Colonic mucosa (tissue), 4 donors: ENCODE results near the gene ZSCAN16. TPM values are rescaled to one million over a fixed set of nuclear protein-coding genes. Genes with fewer than 3 reads are reported as not detected.

Experiments
- DNase-seq: peaks from one replicate; pipeline ENCODE4 v3.0.0-alpha.2; 2020
- H3K27ac ChIP-seq: fragments of 200-600 bp; one replicate; pipeline ENCODE4 v1.8.0; 2021
- H3K27me3 ChIP-seq: fragments of 200-600 bp; one replicate; pipeline ENCODE4 v1.8.0; 2021
- H3K36me3 ChIP-seq: fragments of 200-600 bp; one replicate; pipeline ENCODE4 v1.8.0; 2021
- H3K4me1 ChIP-seq: fragments of 200-600 bp; one replicate; pipeline ENCODE4 v1.8.0; 2021; ENCODE audit warnings: mild to moderate bottlenecking
- H3K4me3 ChIP-seq: fragments of 200-600 bp; one replicate; pipeline ENCODE4 v1.8.0; 2021
- H3K9ac ChIP-seq, 2 donors: one replicate each; pipeline ENCODE4 v1.7.0; 2013; ENCODE audit warnings: control low read depth in 2 of 2, low read depth in 2 of 2, low read length in 2 of 2
- H3K9me3 ChIP-seq: fragments of 200-600 bp; one replicate; pipeline ENCODE4 v1.8.0; 2021
- CTCF ChIP-seq: fragments of 200-600 bp; IDR thresholded peaks from one replicate; pipeline ENCODE4 v1.8.0; 2022; ENCODE audit warnings: antibody characterized with exemption, mild to moderate bottlenecking
- intact Hi-C: fragments of 100-400 bp; cut with DNase I; formaldehyde crosslinking; loops from one replicate; pipeline ENCODE4 v1.14.1; 2022
- total RNA-seq, 2 donors: library from RNA; stranded (reverse); fragmentation: NEBNext Ultra II Directional in 1 of 2; extraction: Animal tissue kit (Norgen Biotek cat#: 25700) in 1 of 2; gene quantifications; one replicate each; pipeline ENCODE4 v1.2.1, GENCODE V29; 2021
- donor health status: healthy.
- donor health status: DM: no; HTN: no; CAD: no.
- donor health status: DM: no; HTN: no; CAD: no.

ZSCAN16 gene
- total RNA-seq, 2 donors from 2014 or later: 8.3 to 8.7 TPM

- Histone ChIP-seq H3K9ac (peak overlapping the region in 1 of 2 donors; percentile 28), H3K27ac (no peak overlapping the region), H3K36me3 (no peaks in the 10 kb centered on the region), H3K9me3 (no peaks in the 10 kb centered on the region), H3K27me3 (no peaks in the 10 kb centered on the region), H3K4me3 (peak overlapping the region; percentile 43), H3K4me1 (no peaks in the 10 kb centered on the region)
- TF ChIP-seq CTCF: no peak
- DNase-seq: peak; percentile 83
- intact Hi-C loops: no loop called here
These were observed 37.1 kb downstream of the ZSCAN16 start for GRCh38 chr6:28161410-28162079.

GRCh38 chr6:28165563-28165962, 41.2 kb downstream of the ZSCAN16 start:
- no peak for DNase-seq
- Histone ChIP-seq H3K4me3 (no peak overlapping the region), H3K9ac (no peak overlapping the region), H3K27me3 (no peaks in the 10 kb centered on the region), H3K4me1 (no peaks in the 10 kb centered on the region), H3K27ac (no peak overlapping the region), H3K9me3 (no peaks in the 10 kb centered on the region), H3K36me3 (no peaks in the 10 kb centered on the region)
- intact Hi-C loops: no loop called here
- no peak for TF ChIP-seq CTCF

- TF ChIP-seq CTCF: no peak
- Histone ChIP-seq H3K36me3 (no peaks in the 10 kb centered on the region), H3K27me3 (no peaks in the 10 kb centered on the region), H3K27ac (no peak overlapping the region), H3K4me3 (no peak overlapping the region), H3K9ac (no peak overlapping the region), H3K9me3 (no peaks in the 10 kb centered on the region), H3K4me1 (no peaks in the 10 kb centered on the region)
- no peak for DNase-seq
- intact Hi-C loops: no loop called here
These were observed 42.7 kb downstream of the ZSCAN16 start for GRCh38 chr6:28167068-28167467.

GRCh38 chr6:28167926-28168325, 43.5 kb downstream of the ZSCAN16 start:
- Histone ChIP-seq H3K27me3 (no peaks in the 10 kb centered on the region), H3K27ac (no peak overlapping the region), H3K4me1 (no peaks in the 10 kb centered on the region), H3K9me3 (no peaks in the 10 kb centered on the region), H3K9ac (no peak overlapping the region), H3K4me3 (no peak overlapping the region), H3K36me3 (no peaks in the 10 kb centered on the region)
- TF ChIP-seq CTCF: no peak
- no peak for DNase-seq
- intact Hi-C loops: no loop called here

- Histone ChIP-seq H3K9ac (no peak overlapping the region), H3K4me3 (no peak overlapping the region), H3K27ac (no peak overlapping the region), H3K4me1 (no peaks in the 10 kb centered on the region), H3K27me3 (no peaks in the 10 kb centered on the region), H3K36me3 (no peaks in the 10 kb centered on the region), H3K9me3 (no peaks in the 10 kb centered on the region)
- no peak for DNase-seq
- intact Hi-C loops: no loop called here
- no peak for TF ChIP-seq CTCF
These were observed 46.9 kb downstream of the ZSCAN16 start for GRCh38 chr6:28171271-28171670.
